Transverse colon (tissue), 4 donors: ENCODE data around the gene LRRC4C. TPM values are rescaled to one million over a fixed set of nuclear protein-coding genes. Genes with fewer than 3 reads are reported as not detected.

Source experiments
- DNase-seq: peaks from one replicate; pipeline ENCODE4 v3.0.0-alpha.2; 2019
- H3K27ac ChIP-seq, 4 donors: fragments of 200-600 bp; sonication (generic); 2 replicates each; pipeline ENCODE4 v1.5.1; 2016 to 2018; ENCODE audit warnings: inconsistent platforms in 4 of 4
- H3K27me3 ChIP-seq: fragments of 200-600 bp; sonication (generic); 2 replicates; pipeline ENCODE4 v1.5.1; 2017; ENCODE audit warnings: inconsistent platforms
- H3K36me3 ChIP-seq, 4 donors: fragments of 200-600 bp; sonication (generic); 2 replicates each; pipeline ENCODE4 v1.5.1; 2017 to 2019; ENCODE audit warnings: inconsistent platforms in 4 of 4
- H3K4me1 ChIP-seq, 4 donors: fragments of 200-600 bp; sonication (generic); 2 replicates each; pipeline ENCODE4 v1.5.1; 2017 to 2020; ENCODE audit warnings: inconsistent platforms in 4 of 4
- H3K4me3 ChIP-seq, 4 donors: fragments of 200-600 bp; sonication (generic); 1 replicate in 1 of 4; 2 replicates in 3 of 4; pipeline versions ENCODE4 v1.5.1 to v1.6.1; 2017 to 2019; ENCODE audit warnings: inconsistent platforms in 4 of 4
- H3K9me3 ChIP-seq, 2 donors: fragments of 200-600 bp; sonication (generic); 2 replicates each; pipeline ENCODE4 v1.5.1; 2017 to 2019; ENCODE audit warnings: inconsistent platforms in 2 of 2
- EP300 ChIP-seq: sonication (generic); formaldehyde crosslinking; IDR thresholded peaks from one replicate; pipeline ENCODE4 v1.6.1; 2017; ENCODE audit warnings: antibody characterized with exemption, low read depth
- POLR2A ChIP-seq: fragments of 450-650 bp; IDR thresholded peaks from one replicate; pipeline ENCODE4 v1.6.1; 2016; ENCODE audit warnings: antibody characterized with exemption, mild to moderate bottlenecking, moderate library complexity
- POLR2AphosphoS5 ChIP-seq, 3 donors: sonication (generic); formaldehyde crosslinking; IDR thresholded peaks; one replicate each; pipeline ENCODE4 v1.6.1; 2016; ENCODE audit warnings: antibody characterized with exemption in 3 of 3
- WGBS, 2 donors: methylation state at CpG; one replicate each; pipeline ENCODE4 v1.1.5; 2018; ENCODE audit warnings: low coverage in 1 of 2; 5-methylcytosine and 5-hydroxymethylcytosine counted together
- in situ Hi-C, 4 donors: fragments of 200-750 bp; cut with MboI; loops; one replicate each; pipeline versions ENCODE4 v1.15.0 to v1.15.1; 2017; ENCODE audit warnings: low sequenced_read_pairs in 3 of 4, low pct_ligation_motif_present in 1 of 4, low pct_unique_long_range_greater_than_20kb in 1 of 4
- intact Hi-C: fragments of 100-400 bp; cut with DNase I; formaldehyde crosslinking; loops from one replicate; pipeline ENCODE4 v1.15.1; 2023; ENCODE audit warnings: low total_unique reads
- total RNA-seq, 4 donors: library from RNA; depleted of rRNA; stranded (reverse); fragments of >200 nt; gene quantifications; one replicate each; pipeline ENCODE4 v1.1.0, GENCODE V29; 2016
- TF ChIP-seq, protein P1 (sequence below), 5 experiments: fragments of 200-600 bp in 3 of 5; fragments of 450-650 bp in 2 of 5; sonication (generic) in 3 of 5; IDR thresholded peaks; 1 replicate in 2 of 5; 2 replicates in 3 of 5; pipeline ENCODE4 v1.5.1; 2016 to 2017; ENCODE audit warnings: antibody characterized with exemption in 5 of 5, inconsistent platforms in 3 of 5, mild to moderate bottlenecking in 2 of 5, moderate library complexity in 1 of 5

LRRC4C gene
- total RNA-seq, 4 donors from 2014 or later: 0.55 to 1.9 (median 0.64) TPM; not detected in 1

DNA sequence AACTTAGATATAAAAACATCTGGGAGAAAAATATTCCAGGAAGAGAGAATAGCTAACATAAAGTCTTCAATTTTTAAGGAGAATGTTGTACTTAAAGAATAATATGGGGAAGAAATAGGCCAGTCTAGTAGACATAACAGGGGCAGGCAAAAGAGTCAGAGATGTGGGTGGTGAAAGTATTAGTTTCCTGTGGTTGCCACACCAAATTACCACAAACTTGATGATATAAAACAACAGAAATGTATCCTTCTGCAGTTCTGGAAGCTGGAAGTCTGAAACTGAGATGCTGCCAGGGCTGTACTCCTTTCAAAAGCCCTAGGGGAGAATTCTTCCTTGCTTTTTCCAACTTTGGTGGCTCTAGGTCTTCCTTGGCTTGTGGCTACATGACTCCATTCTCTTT, 1309.7 kb downstream of the LRRC4C start:
- no peak for TF ChIP-seq EP300
- Histone ChIP-seq H3K36me3 (no peaks in the 10 kb centered on the region), H3K4me1 (no peaks in the 10 kb centered on the region), H3K27me3 (no peaks in the 10 kb centered on the region), H3K27ac (no peak overlapping the region), H3K9me3 (no peaks in the 10 kb centered on the region), H3K4me3 (no peak overlapping the region)
- DNase-seq: no peak
- intact Hi-C loops (no loop called here), in situ Hi-C loops (loop anchor here in 1 of 4 donors (25.0 kb wide), 1 partner anchor 112 kb away; no protein-coding TSS in a partner anchor)

DNA sequence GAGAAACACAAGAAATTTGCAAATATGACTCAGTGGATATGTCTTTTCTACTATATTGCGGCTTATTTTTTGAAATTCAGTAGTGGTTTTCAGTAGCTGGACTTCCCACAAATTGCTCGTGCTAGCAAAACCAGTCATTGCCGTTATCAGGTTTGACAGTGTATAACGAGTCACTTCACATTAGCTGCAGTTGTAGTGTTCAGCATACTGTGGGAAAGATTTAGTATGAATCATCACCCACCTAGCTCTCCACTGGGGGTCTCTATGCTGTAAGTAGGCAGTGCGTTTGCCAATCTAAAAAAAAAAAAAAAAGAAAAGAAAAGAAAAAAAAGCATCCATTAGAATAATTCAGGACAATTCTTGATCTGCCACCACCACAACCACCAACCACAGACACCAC, 1318.9 kb downstream of the LRRC4C start:
- 87 to 100% methylated on average over 1 to 5 of the region's 5 CpGs for WGBS, 2 donors
- Histone ChIP-seq H3K27me3 (no peaks in the 10 kb centered on the region), H3K4me3 (no peak overlapping the region), H3K27ac (no peak overlapping the region), H3K9me3 (no peaks in the 10 kb centered on the region), H3K4me1 (no peaks in the 10 kb centered on the region), H3K36me3 (no peaks in the 10 kb centered on the region)
- in situ Hi-C loops (loop anchor here in 1 of 4 donors (25.0 kb wide), 1 partner anchor 103 kb away; no protein-coding TSS in a partner anchor), intact Hi-C loops (no loop called here)
- TF ChIP-seq POLR2AphosphoS5 (IDR thresholded peaks at IDR 0.05) (no peak), EP300 (no peak), POLR2A (no peak)
- TF ChIP-seq, protein P1, sequence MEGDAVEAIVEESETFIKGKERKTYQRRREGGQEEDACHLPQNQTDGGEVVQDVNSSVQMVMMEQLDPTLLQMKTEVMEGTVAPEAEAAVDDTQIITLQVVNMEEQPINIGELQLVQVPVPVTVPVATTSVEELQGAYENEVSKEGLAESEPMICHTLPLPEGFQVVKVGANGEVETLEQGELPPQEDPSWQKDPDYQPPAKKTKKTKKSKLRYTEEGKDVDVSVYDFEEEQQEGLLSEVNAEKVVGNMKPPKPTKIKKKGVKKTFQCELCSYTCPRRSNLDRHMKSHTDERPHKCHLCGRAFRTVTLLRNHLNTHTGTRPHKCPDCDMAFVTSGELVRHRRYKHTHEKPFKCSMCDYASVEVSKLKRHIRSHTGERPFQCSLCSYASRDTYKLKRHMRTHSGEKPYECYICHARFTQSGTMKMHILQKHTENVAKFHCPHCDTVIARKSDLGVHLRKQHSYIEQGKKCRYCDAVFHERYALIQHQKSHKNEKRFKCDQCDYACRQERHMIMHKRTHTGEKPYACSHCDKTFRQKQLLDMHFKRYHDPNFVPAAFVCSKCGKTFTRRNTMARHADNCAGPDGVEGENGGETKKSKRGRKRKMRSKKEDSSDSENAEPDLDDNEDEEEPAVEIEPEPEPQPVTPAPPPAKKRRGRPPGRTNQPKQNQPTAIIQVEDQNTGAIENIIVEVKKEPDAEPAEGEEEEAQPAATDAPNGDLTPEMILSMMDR (IDR thresholded peaks at IDR 0.05): no peak
- DNase-seq: no peak

DNA sequence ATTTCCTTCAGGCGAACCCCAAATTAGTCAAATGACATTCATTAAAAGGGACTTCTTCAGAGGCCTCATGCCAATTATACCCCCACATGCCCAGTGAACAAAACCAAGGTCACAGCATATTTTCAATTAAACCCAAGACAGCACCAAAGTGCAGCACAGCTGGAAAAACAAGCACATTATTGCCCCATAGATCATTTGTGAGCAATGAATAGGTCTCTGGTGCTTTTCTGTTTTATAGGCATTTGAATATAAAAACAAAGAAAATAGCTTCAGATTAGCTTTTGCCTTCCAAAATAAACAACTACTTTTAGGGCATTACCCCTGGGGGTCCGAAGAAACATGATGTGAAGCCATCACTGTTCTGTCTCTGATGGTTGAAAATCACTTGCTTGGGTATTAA, 1319.9 kb downstream of the LRRC4C start:
- Histone ChIP-seq H3K27me3 (no peaks in the 10 kb centered on the region), H3K4me1 (no peaks in the 10 kb centered on the region), H3K36me3 (no peaks in the 10 kb centered on the region), H3K27ac (no peak overlapping the region), H3K4me3 (no peak overlapping the region), H3K9me3 (no peaks in the 10 kb centered on the region)
- no peak for DNase-seq
- TF ChIP-seq, protein P1 (IDR thresholded peaks at IDR 0.05): no peak
- TF ChIP-seq POLR2AphosphoS5 (IDR thresholded peaks at IDR 0.05) (no peak), EP300 (no peak), POLR2A (no peak)
- WGBS, 2 donors: 50 to 62% methylated on average over 2 of the region's 2 CpGs
- intact Hi-C loops: no loop called here
- in situ Hi-C loops: loop anchor here in 1 of 4 donors (25.0 kb wide), 1 partner anchor 102 kb away; no protein-coding TSS in a partner anchor

DNA sequence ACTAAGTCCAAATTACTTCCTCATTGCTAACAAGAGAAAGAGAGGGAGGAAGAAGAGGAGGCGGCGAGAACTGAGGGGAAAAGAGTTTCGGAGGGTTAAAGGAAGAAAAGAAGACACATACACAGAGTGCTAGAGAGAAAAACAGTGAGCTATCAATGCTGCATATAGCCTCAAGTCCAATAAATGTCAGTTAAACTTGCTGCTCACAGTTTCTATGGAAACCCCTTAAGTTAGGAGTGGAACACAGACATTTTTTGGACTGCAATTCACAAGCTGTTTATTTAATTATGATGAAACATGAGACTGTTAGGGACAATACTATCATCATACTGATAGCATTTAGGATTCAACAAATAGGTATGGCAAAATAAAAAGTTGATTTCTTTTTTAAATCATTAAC, 1320.4 kb downstream of the LRRC4C start:
- Histone ChIP-seq H3K27me3 (no peaks in the 10 kb centered on the region), H3K9me3 (no peaks in the 10 kb centered on the region), H3K27ac (no peak overlapping the region), H3K4me1 (no peaks in the 10 kb centered on the region), H3K4me3 (no peak overlapping the region), H3K36me3 (no peaks in the 10 kb centered on the region)
- TF ChIP-seq EP300 (no peak), POLR2A (no peak), POLR2AphosphoS5 (IDR thresholded peaks at IDR 0.05) (no peak)
- TF ChIP-seq, protein P1 (IDR thresholded peaks at IDR 0.05): no peak
- in situ Hi-C loops (loop anchor here in 1 of 4 donors (25.0 kb wide), 1 partner anchor 102 kb away; no protein-coding TSS in a partner anchor), intact Hi-C loops (no loop called here)
- DNase-seq: no peak
- WGBS, 2 donors: 66 to 79% methylated on average over 3 of the region's 3 CpGs
